Measurements from ENCODE around the gene SOX6. TPM values are rescaled to one million over a fixed set of nuclear protein-coding genes. Genes with fewer than 3 reads are reported as not detected.

The SOX6 gene
- total and polyA plus RNA-seq, 2 donors (not counting 3 experiments of a cell fraction or from before 2014, with no cell fraction given), result 0.14 to 3.7 TPM

- Histone ChIP-seq H3K4me2 (ENCODE audit: insufficient read depth, low read length) (no peak overlapping the region), H3K27me3 (ENCODE audit: control insufficient read depth in 2 of 2, insufficient read depth in 2 of 2, low read length in 2 of 2) (no peaks in the 10 kb centered on the region), H3K79me2 (ENCODE audit: control insufficient read depth, insufficient read depth, low read length) (no peaks in the 10 kb centered on the region), H3K9me3 (replicated peaks; ENCODE audit: control insufficient read depth, insufficient read depth, low read length) (no peaks in the 10 kb centered on the region), H3K9me1 (replicated peaks; ENCODE audit: control insufficient read depth, extremely low read depth, insufficient read depth, low read length) (no peaks in the 10 kb centered on the region), H3K9ac (replicated peaks; ENCODE audit: extremely low read depth, insufficient read depth, low read length) (no peak overlapping the region), H3K4me1 (ENCODE audit: control insufficient read depth, extremely low read depth, insufficient read depth, low read length) (peaks cover 2% of the 10 kb centered on the region), H3K27ac (ENCODE audit: insufficient read depth, low read depth, low read length) (no peak overlapping the region), H3K36me3 (ENCODE audit: control insufficient read depth in 2 of 2, extremely low read depth in 1 of 2, insufficient read depth in 2 of 2, low read length in 2 of 2) (no peaks in the 10 kb centered on the region), H4K20me1 (replicated peaks; ENCODE audit: control insufficient read depth, extremely low read depth, insufficient read depth, low read length) (no peaks in the 10 kb centered on the region), H3K4me3 (replicated peaks in 1 of 3; ENCODE audit: insufficient read depth in 1 of 3, low read depth in 1 of 3, low read length in 3 of 3) (no peak overlapping the region), H2AFZ (ENCODE audit: low read depth, low read length) (no peak overlapping the region)
- intact Hi-C loops (cut with micrococcal nuclease), result no loop called here
- BruUV-seq (replicated peaks), result no TSS peak
- FAIRE-seq, result no peak
- ChIA-PET CTCF (interaction anchor here (1.4 kb wide), 1 partner anchor 8 kb away, joined by 3 read pairs; no protein-coding TSS in a partner anchor), POLR2A (no interaction called here)
- DNase-seq (ENCODE audit: low read depth, low spot score), result peak; percentile 39
- dilution Hi-C loops (cut with MboI; ENCODE audit: extremely low pct_ligation_motif_present, low sequenced_read_pairs), result no loop called here
- TF ChIP-seq FOS (IDR thresholded peaks at IDR 0.05; ENCODE audit: borderline replicate concordance, insufficient read depth, low read length), result no peak
- no peak for TF ChIP-seq MYC (IDR thresholded peaks at IDR 0.05; ENCODE audit: low read depth, low read length)
- TF ChIP-seq POLR2AphosphoS5 (IDR thresholded peaks at IDR 0.05; ENCODE audit: insufficient read depth, low read depth, low read length), result no peak
- TF ChIP-seq CTCF (IDR thresholded peaks at IDR 0.05; ENCODE audit: extremely low read depth in 1 of 2, insufficient read depth in 1 of 2, low read depth in 1 of 2, low read length in 2 of 2), result no peak
- TF ChIP-seq MAX (IDR thresholded peaks at IDR 0.05; ENCODE audit: insufficient read depth, insufficient read length), result peak; percentile 79
Observed at GRCh38 chr11:16012125-16012751, 344.1 kb downstream of the SOX6 start.
